Uterus (tissue), 2 donors: Measurements from ENCODE around the gene SRPRB.

Experiments used
- CTCF ChIP-seq, 4 experiments: fragments of 200-600 bp in 2 of 4; fragments of 450-650 bp in 2 of 4; sonication (generic) in 2 of 4; IDR thresholded peaks; one replicate each; pipeline ENCODE4 v1.5.1; 2016 to 2019; ENCODE audit warnings: antibody characterized with exemption in 4 of 4, mild to moderate bottlenecking in 2 of 4, moderate library complexity in 1 of 4
- POLR2A ChIP-seq, 2 donors: fragments of 450-650 bp; IDR thresholded peaks; one replicate each; pipeline ENCODE4 v1.6.1; 2016; ENCODE audit warnings: antibody characterized with exemption in 2 of 2, mild to moderate bottlenecking in 1 of 2, moderate library complexity in 1 of 2

GRCh38 chr3:133835961-133836360 lies 30.3 kb downstream of the SRPRB start:
- TF ChIP-seq CTCF (IDR thresholded peaks at IDR 0.05) (no peak), POLR2A (IDR thresholded peaks at IDR 0.05) (no peak)
